SK-N-SH treated with all-trans-retinoic acid at 6 μM for 48 hours (cell line): ENCODE measurements around the gene DIPK1A.

Experiments
- SNAI2 ChIP-seq: fragments of 250-450 bp; sonication (Bioruptor Pico); IDR thresholded peaks from 2 replicates; pipeline ENCODE4 v1.5.0; 2020; ENCODE audit warnings: mild to moderate bottlenecking, moderate library complexity
- TCF4 ChIP-seq: fragments of 250-450 bp; sonication (Bioruptor Pico); IDR thresholded peaks from 2 replicates; pipeline ENCODE4 v1.8.0; 2021; ENCODE audit warnings: mild to moderate bottlenecking, moderate library complexity, borderline replicate concordance
- TOX ChIP-seq: fragments of 250-450 bp; sonication (Bioruptor Pico); IDR thresholded peaks from 2 replicates; pipeline ENCODE4 v1.8.0; 2021; ENCODE audit warnings: mild to moderate bottlenecking, moderate library complexity, borderline replicate concordance
- ZFP3 ChIP-seq: fragments of 250-450 bp; sonication (Bioruptor Pico); IDR thresholded peaks from 2 replicates; pipeline ENCODE4 v1.5.0; 2020; ENCODE audit warnings: mild to moderate bottlenecking, moderate library complexity
- ZNF8 ChIP-seq: fragments of 450-650 bp; formaldehyde crosslinking; IDR thresholded peaks from 2 replicates; pipeline ENCODE4 v1.5.0; 2020; ENCODE audit warnings: mild to moderate bottlenecking, moderate library complexity
- TF ChIP-seq, protein P1 (sequence below): fragments of 250-450 bp; sonication (Bioruptor Pico); IDR thresholded peaks from 2 replicates; pipeline ENCODE4 v1.8.0; 2020; ENCODE audit warnings: mild to moderate bottlenecking, moderate library complexity, borderline replicate concordance
- TF ChIP-seq, protein P2 (sequence below): fragments of 250-450 bp; sonication (Bioruptor Pico); IDR thresholded peaks from 2 replicates; pipeline ENCODE4 v1.5.0; 2020; ENCODE audit warnings: mild to moderate bottlenecking, moderate library complexity

DNA sequence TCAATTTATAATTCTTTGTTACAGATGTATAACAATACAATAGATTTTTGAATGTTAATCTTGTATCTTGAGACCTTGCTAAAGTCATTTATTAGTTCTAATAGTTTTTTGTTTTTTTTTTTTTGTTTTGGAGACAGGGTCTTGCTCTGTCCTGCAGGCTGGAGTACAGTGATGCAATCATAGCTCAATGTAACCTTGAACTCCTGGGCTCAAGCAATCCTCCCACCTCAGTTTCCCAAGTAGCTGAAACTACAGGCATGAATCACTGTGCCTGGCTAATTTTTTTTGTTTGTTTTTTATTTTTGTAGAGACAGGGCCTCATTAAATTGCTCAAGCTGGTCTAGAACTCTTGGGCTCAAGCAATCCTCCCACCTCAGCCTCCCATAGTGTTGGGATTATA lies 26.2 kb upstream of the DIPK1A start:
- TF ChIP-seq, protein P1, sequence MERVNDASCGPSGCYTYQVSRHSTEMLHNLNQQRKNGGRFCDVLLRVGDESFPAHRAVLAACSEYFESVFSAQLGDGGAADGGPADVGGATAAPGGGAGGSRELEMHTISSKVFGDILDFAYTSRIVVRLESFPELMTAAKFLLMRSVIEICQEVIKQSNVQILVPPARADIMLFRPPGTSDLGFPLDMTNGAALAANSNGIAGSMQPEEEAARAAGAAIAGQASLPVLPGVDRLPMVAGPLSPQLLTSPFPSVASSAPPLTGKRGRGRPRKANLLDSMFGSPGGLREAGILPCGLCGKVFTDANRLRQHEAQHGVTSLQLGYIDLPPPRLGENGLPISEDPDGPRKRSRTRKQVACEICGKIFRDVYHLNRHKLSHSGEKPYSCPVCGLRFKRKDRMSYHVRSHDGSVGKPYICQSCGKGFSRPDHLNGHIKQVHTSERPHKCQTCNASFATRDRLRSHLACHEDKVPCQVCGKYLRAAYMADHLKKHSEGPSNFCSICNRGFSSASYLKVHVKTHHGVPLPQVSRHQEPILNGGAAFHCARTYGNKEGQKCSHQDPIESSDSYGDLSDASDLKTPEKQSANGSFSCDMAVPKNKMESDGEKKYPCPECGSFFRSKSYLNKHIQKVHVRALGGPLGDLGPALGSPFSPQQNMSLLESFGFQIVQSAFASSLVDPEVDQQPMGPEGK (CRISPR knock-in tag): no peak
- no peak for TF ChIP-seq SNAI2 (CRISPR knock-in tag)
- no peak for TF ChIP-seq ZNF8 (CRISPR knock-in tag)
- TF ChIP-seq TOX (CRISPR knock-in tag): no peak
- TF ChIP-seq, protein P2, sequence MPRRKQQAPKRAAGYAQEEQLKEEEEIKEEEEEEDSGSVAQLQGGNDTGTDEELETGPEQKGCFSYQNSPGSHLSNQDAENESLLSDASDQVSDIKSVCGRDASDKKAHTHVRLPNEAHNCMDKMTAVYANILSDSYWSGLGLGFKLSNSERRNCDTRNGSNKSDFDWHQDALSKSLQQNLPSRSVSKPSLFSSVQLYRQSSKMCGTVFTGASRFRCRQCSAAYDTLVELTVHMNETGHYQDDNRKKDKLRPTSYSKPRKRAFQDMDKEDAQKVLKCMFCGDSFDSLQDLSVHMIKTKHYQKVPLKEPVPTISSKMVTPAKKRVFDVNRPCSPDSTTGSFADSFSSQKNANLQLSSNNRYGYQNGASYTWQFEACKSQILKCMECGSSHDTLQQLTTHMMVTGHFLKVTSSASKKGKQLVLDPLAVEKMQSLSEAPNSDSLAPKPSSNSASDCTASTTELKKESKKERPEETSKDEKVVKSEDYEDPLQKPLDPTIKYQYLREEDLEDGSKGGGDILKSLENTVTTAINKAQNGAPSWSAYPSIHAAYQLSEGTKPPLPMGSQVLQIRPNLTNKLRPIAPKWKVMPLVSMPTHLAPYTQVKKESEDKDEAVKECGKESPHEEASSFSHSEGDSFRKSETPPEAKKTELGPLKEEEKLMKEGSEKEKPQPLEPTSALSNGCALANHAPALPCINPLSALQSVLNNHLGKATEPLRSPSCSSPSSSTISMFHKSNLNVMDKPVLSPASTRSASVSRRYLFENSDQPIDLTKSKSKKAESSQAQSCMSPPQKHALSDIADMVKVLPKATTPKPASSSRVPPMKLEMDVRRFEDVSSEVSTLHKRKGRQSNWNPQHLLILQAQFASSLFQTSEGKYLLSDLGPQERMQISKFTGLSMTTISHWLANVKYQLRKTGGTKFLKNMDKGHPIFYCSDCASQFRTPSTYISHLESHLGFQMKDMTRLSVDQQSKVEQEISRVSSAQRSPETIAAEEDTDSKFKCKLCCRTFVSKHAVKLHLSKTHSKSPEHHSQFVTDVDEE (CRISPR knock-in tag): no peak
- TF ChIP-seq TCF4 (CRISPR knock-in tag): no peak
- no peak for TF ChIP-seq ZFP3 (CRISPR knock-in tag)
